ENCODE measurements around the gene TAF4.

Gene TAF4

GRCh38 chr20:61997372-61997771, 68.3 kb downstream of the TAF4 start:
- Histone ChIP-seq H2AFZ (ENCODE audit: low read length) (no peak overlapping the region), H3K79me2 (ENCODE audit: low read length) (no peaks in the 10 kb centered on the region), H4K20me1 (ENCODE audit: insufficient read depth, low read length) (no peaks in the 10 kb centered on the region), H3K36me3 (replicated peaks; ENCODE audit: insufficient read depth, low read length) (0 out of 2 replicates have a peak, but pooled peaks cover 3% of the 10 kb centered on the region), H3F3A (ENCODE audit: insufficient read depth, low read length) (no peaks in the 10 kb centered on the region), H3K4me2 (ENCODE audit: low read depth, low read length) (no peak overlapping the region), H3K27ac (ENCODE audit: low read length) (no peak overlapping the region), H3K4me3 (ENCODE audit: low read length) (no peak overlapping the region), H3K9me3 (replicated peaks; ENCODE audit: insufficient read depth, low read length) (no peaks in the 10 kb centered on the region), H3K9me2 (replicated peaks; ENCODE audit: insufficient read depth, low read length) (no peaks in the 10 kb centered on the region), H3K4me1 (ENCODE audit: low read length) (no peaks in the 10 kb centered on the region), H3K27me3 (replicated peaks; ENCODE audit: insufficient read depth, low read length) (no peaks in the 10 kb centered on the region), H3K9ac (ENCODE audit: low read length) (no peak overlapping the region)
- no peak for DNase-seq
- TF ChIP-seq EZH2 (optimal IDR thresholded peaks at IDR 0.05; ENCODE audit: low read depth, low read length) (no peak), EZH2phosphoT487 (IDR thresholded peaks at IDR 0.05; ENCODE audit: low read length) (no peak), CTCF (IDR thresholded peaks at IDR 0.05; ENCODE audit: low read length) (no peak)

DNA sequence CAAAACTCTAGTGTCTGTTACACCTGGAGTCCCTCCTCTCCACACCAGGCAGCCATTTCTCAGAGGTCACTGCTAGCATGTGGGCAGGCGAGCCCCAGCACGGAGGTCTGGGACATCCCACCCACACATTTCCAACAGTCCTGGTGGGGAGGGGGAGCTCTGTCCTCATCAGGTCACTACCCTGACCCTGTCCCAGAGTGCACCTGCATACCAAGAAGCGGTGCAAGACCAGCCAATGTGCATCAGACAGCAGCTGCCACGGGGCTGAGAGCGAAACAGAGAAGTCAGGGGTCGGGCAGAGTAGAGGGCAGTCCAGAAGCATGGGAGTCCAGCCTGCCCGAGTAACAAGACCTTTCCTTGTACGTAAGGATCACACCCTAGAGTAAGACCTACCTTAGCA, 71.1 kb downstream of the TAF4 start:
- H3K9ac ChIP-seq (ENCODE audit: low read length) = no peak overlapping the region
- H3K4me3 ChIP-seq (ENCODE audit: low read length) = no peak overlapping the region
- H3K4me1 ChIP-seq (ENCODE audit: low read length) = no peaks in the 10 kb centered on the region
- no peak for DNase-seq
- no peaks in the 10 kb centered on the region for H3F3A ChIP-seq (ENCODE audit: insufficient read depth, low read length)
- H3K79me2 ChIP-seq (ENCODE audit: low read length) = no peaks in the 10 kb centered on the region
- TF ChIP-seq EZH2phosphoT487 (IDR thresholded peaks at IDR 0.05; ENCODE audit: low read length) (no peak), CTCF (IDR thresholded peaks at IDR 0.05; ENCODE audit: low read length) (no peak)
- no peaks in the 10 kb centered on the region for H3K9me3 ChIP-seq (replicated peaks; ENCODE audit: insufficient read depth, low read length)
- H2AFZ ChIP-seq (ENCODE audit: low read length) = no peak overlapping the region
- H4K20me1 ChIP-seq (ENCODE audit: insufficient read depth, low read length) = no peaks in the 10 kb centered on the region
- no peaks in the 10 kb centered on the region for H3K27me3 ChIP-seq (replicated peaks; ENCODE audit: insufficient read depth, low read length)
- no peak overlapping the region for H3K27ac ChIP-seq (ENCODE audit: low read length)
- H3K36me3 ChIP-seq (replicated peaks; ENCODE audit: insufficient read depth, low read length) = 0 out of 2 replicates have a peak, but pooled peaks cover 3% of the 10 kb centered on the region
- H3K4me2 ChIP-seq (ENCODE audit: low read depth, low read length) = no peak overlapping the region
- H3K9me2 ChIP-seq (replicated peaks; ENCODE audit: insufficient read depth, low read length) = no peaks in the 10 kb centered on the region

DNA sequence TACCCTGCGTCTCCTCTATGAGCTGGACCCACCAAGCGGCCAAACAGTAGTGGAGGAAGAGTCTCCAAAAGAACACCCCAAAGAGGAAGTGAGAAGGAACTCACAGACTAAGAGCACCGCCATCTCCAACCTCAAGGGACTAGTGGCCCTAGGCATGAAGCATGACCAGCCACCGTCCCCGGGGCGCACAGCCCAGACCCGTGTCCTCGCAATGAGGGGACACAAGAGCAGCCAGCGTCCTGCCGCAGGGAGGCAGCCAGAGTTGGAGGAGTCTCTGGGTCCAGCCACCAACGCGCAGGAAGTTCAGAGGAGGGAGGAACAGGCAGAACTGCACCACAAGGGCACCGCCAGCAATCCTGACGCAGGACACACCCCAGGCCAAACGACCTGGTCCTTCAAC, 72.6 kb downstream of the TAF4 start:
- Histone ChIP-seq H3K9me2 (replicated peaks; ENCODE audit: insufficient read depth, low read length) (no peaks in the 10 kb centered on the region), H2AFZ (ENCODE audit: low read length) (no peak overlapping the region), H3K27ac (ENCODE audit: low read length) (no peak overlapping the region), H4K20me1 (ENCODE audit: insufficient read depth, low read length) (no peaks in the 10 kb centered on the region), H3K4me2 (ENCODE audit: low read depth, low read length) (no peak overlapping the region), H3K4me3 (ENCODE audit: low read length) (no peak overlapping the region), H3K4me1 (ENCODE audit: low read length) (no peaks in the 10 kb centered on the region), H3K27me3 (replicated peaks; ENCODE audit: insufficient read depth, low read length) (no peaks in the 10 kb centered on the region), H3K79me2 (ENCODE audit: low read length) (no peaks in the 10 kb centered on the region), H3F3A (ENCODE audit: insufficient read depth, low read length) (no peaks in the 10 kb centered on the region), H3K9me3 (replicated peaks; ENCODE audit: insufficient read depth, low read length) (no peaks in the 10 kb centered on the region), H3K9ac (ENCODE audit: low read length) (no peak overlapping the region), H3K36me3 (replicated peaks; ENCODE audit: insufficient read depth, low read length) (0 out of 2 replicates have a peak, but pooled peaks cover 3% of the 10 kb centered on the region)
- no peak for DNase-seq
- TF ChIP-seq CTCF (IDR thresholded peaks at IDR 0.05; ENCODE audit: low read length) = no peak
